HG03108 (cell line): ENCODE measurements around the gene HNMT.
"Not testable (repeated sequence)": the region's sequence is repeated elsewhere in the genome, so short reads cannot be mapped to it uniquely, and the experiment has no call there.

Source experiments
- ATAC-seq: cut with Tn5 transposase; IDR thresholded peaks from one replicate; pipeline ENCODE4 v1.9.1; 2021; ENCODE audit warnings: moderate library complexity; ENCODE audit not compliant: unreplicated experiment

HNMT gene

GRCh38 chr2:137964066-137964858 lies at the start of gene HNMT:
TSS of gene HNMT (plus strand) at chr2:137964473. CDS start at chr2:137964492, 19 bp downstream.
- no peak for ATAC-seq

DNA sequence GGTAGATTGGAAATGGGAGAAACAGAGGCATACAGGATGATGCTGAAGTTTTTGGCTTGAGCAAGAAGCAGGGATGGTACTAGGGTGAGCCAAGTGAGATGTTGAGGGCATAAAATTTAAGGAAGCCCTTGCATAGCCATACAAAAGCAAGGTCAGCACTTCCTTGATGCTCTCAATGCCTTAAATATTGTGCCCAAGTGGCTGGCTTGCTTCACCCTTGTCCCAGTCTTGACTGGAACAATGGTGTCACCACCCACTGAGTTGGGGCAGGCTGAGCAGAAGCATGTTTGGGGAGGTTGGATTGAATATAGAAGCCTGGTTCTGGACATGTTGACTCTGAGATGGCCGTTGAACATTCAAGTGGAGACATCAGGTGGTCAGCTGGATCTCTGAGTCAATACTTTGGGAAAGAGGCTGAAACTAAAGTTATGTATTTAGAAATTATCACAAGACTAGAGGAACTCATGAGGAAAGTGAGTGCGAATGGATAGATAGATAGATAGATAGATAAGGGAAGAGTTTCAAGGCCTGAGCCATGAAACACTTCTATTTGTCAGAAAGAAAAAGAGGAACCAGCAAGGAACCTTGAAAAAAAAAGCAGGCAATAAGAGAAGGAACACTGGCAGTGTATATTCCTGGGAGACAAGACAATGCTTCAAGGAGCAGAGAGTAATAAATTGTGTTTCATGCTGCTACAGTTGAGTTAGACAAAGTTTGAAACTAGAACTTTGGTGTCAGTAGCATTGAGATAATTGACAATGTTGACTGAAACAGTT lies 43.0 kb upstream of the HNMT start:
- ATAC-seq, result no peak

GRCh38 chr2:137922171-137922570 lies 42.1 kb upstream of the HNMT start:
- ATAC-seq, result not testable (repeated sequence)

DNA sequence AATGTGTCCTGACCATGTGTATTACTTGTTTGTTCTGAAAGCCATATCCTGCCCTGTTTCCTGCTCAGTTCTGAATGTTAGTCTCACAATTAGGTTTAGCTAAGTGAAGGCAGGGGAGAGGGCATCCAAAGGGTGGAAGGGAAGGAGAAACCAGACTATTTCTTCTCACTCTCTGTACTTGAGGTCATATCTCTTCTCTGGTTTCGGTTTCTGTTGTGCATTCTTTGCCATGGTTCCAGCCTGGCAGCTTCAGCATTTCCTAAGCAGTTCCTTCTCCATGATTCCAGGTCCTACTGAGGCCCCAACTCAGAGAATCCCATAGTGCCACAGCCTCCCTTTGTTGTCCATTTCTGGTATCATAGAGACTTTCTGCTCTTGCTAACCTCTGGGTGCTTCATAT lies 40.3 kb upstream of the HNMT start:
- no peak for ATAC-seq

DNA sequence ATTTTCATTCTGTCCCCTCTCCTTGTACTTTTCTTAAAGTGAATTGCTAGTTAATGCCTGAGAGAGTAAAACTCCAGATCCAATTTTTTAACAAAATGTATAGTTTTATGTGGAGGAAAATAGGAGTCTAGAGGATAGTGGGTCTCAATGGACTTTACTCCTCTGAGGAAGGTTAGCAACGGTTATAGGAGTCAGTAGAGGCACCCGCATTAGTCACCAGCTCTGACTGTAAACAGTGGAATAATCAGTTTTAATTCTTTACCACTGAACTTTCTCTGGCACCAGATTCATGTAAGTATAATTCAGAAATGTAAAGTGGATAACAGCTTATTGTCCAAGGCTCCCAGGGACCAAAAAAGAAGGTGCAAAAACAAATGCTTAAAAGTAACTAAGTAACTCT lies 38.7 kb upstream of the HNMT start:
- no peak for ATAC-seq

GRCh38 chr2:137927846-137928245 lies 36.4 kb upstream of the HNMT start:
- ATAC-seq, result no peak

GRCh38 chr2:137928547-137929518 lies 35.4 kb upstream of the HNMT start:
- ATAC-seq, result no peak

DNA sequence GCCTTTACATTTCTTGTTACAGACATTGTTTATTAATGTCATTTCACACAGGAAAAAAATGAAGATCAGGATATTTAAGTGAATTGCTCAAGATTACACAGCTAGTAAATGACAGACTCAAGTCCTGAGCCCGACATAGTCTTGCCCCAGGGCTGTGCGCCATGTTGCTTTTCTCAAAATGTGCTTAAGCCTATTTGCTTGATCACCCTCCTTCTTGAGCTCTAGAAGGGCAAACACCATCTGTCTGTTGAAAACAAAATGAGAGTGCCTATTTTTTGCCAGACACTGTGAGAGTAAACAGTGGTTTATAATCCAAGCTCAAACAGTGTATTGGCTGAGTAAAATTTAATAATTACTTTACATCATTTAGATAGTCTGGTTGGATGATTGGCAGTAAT lies 34.8 kb upstream of the HNMT start:
- no peak for ATAC-seq

DNA sequence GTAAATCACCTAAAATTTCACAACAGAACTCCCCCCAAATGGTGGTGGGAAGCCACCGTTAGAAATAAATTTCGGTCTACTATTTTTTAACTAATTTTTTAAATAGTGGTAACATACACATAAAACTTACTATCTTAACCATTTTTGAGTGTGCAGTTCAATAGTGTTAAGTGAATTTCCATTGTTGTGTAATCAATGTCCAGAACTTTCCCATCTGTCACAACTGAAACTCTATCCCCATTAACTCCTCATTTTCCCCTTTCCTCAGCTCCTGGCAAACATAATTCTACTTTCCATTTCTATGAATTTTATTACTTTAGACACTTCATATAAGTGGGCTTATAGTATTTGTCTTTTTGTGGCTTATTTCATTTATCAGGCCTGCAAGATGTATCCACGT lies 34.1 kb upstream of the HNMT start:
- ATAC-seq, result no peak

DNA sequence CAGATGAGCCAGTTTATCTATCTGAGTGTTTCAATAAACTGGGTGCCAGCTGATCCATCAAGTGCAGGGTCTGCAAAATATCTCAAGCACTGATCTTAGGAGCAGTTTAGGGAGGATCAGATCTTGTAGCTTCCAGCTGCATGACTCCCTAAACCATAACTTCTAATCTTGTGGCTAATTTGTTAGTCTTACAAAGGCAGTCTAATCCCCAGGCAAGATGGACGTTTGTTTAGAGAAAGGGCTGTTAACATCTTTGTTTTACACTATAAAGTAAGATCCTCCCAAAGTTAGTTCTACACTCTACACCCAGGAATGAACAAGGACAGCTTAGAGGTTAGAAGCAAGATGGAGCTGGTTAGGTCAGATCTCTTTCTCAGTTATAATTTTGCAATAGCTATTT lies 28.7 kb upstream of the HNMT start:
- no peak for ATAC-seq

GRCh38 chr2:137937246-137937645 lies 27.0 kb upstream of the HNMT start:
- ATAC-seq, result no peak

DNA sequence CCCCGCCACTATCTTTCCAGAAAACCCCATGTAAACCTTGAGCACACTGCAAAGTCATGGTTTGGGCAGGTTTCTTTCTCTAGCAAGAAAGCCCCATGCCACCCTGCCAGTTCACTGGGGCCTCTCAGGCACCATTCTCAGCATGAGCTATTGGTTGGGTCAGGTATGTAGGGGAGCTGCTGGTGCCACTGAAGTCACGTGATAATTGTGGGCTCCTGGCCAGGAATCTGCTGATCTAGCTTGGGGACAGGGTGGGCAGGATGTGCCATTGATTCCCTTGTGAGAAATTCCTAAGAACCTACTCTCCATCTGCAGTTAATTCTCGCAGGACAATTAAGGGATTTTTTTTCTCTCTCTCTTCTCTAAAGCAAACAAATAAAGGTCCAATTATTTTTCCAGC lies 26.5 kb upstream of the HNMT start:
- ATAC-seq, result no peak

DNA sequence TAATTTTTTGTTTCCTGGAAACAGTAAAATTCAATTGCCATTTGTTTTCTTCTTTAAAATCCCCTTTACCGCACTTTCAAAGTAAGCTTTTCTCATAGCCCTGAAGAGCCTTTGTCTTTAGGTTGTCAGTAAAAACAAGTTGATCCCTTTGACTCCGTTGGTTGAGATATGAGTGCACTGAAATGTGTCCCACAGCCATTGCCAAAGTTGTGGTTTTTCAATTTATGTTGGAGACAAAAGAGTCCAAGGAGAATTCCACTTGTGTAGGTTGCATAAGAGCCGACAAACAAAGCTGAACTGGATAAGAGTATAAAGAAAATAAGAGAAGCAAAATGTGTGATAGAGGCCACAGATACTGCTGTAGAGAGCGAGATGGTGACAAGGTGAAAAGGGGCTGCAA lies 26.1 kb upstream of the HNMT start:
- no peak for ATAC-seq

GRCh38 chr2:137939026-137939425 lies 25.2 kb upstream of the HNMT start:
- ATAC-seq, result no peak

DNA sequence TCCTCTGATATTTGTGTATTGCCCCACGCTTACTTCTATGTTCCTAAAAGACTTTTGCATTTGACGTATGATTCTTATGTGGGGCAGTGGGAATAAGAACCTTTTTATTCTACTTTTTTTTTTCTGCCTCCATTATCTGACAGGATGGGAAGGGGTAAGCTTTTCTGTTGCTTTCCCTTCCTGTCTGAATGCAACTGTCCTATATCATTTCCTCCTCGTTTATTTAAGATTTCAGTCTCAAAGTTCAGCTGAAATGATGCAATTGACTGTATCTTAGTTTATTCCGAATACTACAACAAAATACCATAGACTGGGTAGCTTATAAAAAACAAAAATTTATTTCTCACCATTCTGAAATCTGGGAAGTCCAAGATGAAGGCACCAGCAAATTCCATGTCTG lies 24.1 kb upstream of the HNMT start:
- no peak for ATAC-seq

DNA sequence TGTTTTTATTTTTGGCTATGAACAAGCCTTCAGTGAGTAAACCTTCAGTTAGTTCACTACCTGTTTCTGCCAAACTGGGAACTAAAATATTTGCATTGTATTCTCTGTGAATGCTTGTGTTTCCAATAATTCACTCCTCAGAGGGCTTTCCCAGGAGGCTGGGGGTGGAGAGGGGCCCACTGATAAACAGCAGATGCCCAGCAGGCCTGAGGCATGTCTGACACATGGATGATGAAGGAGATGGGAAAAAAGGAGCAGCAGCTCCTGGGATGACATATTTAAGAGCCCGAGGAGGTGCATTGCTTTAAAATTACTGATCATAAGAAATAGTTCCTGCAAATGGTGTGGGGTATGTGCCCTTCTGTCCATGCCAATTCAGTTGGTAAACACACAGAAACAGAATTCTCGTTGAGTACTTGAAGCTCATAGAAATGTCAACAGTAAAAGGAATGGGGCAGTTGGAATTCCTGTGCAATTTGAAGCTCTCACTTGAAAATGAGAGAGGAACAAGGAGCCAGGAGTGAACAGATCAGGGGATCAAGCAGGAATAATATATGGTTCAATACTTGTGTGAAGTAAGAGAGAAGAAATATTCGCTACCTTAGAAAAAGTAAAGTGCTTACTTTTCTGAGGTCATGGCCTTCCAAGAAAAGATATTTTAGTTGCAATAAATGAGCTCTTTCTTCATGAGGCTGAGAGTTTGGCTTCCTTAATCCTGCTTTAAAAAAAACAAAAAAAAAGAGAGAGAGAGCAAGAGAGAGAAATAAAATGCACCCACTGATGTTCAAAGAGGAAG lies 22.0 kb upstream of the HNMT start:
- no peak for ATAC-seq

DNA sequence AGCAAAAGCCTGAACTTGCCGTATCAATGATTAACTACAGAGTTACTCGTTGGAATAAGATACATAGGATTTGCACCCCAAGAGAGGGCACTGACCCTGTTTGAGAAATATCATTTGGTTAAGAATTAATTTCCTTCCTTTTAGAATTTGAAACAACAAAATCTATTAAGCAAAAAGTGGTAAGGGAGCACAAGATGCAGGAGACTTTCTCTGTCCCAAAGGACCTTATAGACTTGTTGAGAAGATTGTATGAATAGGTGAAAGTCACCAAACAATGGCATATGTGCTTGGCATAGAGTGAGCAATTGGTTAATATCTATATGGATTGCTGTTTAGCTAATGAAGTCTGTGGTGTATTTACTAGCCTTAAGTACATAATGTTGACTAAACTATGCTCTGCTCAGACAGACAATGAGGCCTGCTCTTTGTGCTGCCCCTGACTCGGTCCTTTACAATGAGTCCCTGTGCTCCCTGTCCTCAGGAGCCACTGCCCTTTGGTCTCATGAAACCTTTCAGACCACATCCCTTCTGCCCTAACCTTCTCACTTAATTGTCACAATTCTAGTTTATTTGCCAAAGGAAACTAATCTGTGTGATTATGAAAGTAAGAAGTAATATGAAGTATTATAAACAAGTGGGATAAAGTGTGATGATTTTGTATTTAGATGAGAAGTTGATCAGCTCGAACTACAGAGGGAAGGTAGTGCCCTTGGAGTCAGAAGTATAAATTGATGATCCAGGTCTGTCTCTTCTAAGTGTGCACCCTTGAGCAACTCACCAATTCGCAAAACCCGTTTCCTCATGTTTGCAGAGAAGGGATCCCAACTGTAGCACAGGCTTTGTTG lies 21.2 kb upstream of the HNMT start:
- ATAC-seq, result no peak

- ATAC-seq, result no peak
These were observed 20.5 kb upstream of the HNMT start for GRCh38 chr2:137943678-137944347.

- ATAC-seq, result no peak
These were observed 19.6 kb upstream of the HNMT start for GRCh38 chr2:137944714-137945113.
